GM06990 (cell line): ENCODE results near the gene TRMU.

Experiments used
- DNase-seq: peaks from one replicate; pipeline ENCODE4 v3.0.0-alpha.2; 2011; ENCODE audit not compliant: insufficient read length; ENCODE audit errors: extremely low read depth
- H3K27me3 ChIP-seq: replicated peaks from 2 replicates; pipeline ENCODE4 v1.6.0; 2011; ENCODE audit warnings: low read length; ENCODE audit not compliant: control insufficient read depth, insufficient read depth
- H3K36me3 ChIP-seq: 2 replicates; pipeline ENCODE4 v1.5.1; 2011; ENCODE audit warnings: low read length; ENCODE audit not compliant: control insufficient read depth, insufficient read depth
- H3K4me3 ChIP-seq: replicated peaks from 2 replicates; pipeline ENCODE4 v1.5.1; 2011; ENCODE audit warnings: low read depth, mild to moderate bottlenecking, control low read depth, low read length
- TF ChIP-seq, protein P1 (sequence below): IDR thresholded peaks from 2 replicates; pipeline ENCODE4 v1.5.1; 2011; ENCODE audit warnings: low read length, control low read depth, mild to moderate bottlenecking, inconsistent platforms; ENCODE audit not compliant: insufficient read depth, poor library complexity, severe bottlenecking

The TRMU gene

DNA sequence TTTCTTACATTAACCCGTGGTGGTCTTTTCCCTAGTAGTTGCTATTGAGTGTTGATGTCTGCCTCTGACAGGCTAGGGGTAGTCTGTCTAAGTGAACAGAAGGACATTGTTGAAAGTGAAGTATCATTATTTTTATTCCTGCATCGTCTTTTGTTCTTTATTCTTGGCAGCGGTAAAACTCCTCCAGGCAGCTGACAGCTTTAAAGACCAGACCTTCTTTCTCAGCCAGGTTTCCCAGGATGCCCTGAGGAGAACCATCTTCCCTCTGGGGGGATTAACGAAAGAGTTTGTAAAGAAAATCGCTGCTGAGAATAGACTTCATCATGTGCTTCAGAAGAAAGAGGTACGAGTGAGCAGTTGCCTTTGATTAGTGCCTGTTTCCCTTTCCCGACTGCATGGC lies 14.6 kb downstream of the TRMU start:
- no peak overlapping the region for H3K4me3 ChIP-seq
- H3K36me3 ChIP-seq = peaks cover 52% of the 10 kb centered on the region
- no peak for DNase-seq
- no peaks in the 10 kb centered on the region for H3K27me3 ChIP-seq
- TF ChIP-seq, protein P1, sequence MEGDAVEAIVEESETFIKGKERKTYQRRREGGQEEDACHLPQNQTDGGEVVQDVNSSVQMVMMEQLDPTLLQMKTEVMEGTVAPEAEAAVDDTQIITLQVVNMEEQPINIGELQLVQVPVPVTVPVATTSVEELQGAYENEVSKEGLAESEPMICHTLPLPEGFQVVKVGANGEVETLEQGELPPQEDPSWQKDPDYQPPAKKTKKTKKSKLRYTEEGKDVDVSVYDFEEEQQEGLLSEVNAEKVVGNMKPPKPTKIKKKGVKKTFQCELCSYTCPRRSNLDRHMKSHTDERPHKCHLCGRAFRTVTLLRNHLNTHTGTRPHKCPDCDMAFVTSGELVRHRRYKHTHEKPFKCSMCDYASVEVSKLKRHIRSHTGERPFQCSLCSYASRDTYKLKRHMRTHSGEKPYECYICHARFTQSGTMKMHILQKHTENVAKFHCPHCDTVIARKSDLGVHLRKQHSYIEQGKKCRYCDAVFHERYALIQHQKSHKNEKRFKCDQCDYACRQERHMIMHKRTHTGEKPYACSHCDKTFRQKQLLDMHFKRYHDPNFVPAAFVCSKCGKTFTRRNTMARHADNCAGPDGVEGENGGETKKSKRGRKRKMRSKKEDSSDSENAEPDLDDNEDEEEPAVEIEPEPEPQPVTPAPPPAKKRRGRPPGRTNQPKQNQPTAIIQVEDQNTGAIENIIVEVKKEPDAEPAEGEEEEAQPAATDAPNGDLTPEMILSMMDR = no peak

DNA sequence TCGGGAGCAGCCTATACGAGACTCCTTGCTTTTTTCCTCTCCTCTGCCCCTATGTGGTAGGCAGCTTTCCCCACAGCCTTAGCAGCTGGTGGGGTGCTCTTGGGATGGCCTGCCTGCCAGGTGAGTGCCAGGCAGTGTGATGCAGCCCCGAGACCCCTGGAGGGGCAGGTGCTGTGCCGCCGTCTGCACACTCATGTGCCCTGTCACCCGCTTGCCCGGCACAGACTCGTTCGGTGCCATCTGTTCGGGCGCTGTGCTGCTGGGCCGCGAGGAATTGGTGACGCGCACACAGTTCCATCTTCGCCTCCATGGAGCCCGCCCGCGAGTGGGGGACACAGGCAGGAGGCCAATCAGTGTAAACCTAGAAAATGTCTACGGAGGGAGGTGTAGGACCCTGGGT lies 15.1 kb downstream of the TRMU start:
- no peak for DNase-seq
- TF ChIP-seq, protein P1 = no peak
- H3K36me3 ChIP-seq = peaks cover 55% of the 10 kb centered on the region
- H3K4me3 ChIP-seq = no peak overlapping the region
- H3K27me3 ChIP-seq = no peaks in the 10 kb centered on the region

DNA sequence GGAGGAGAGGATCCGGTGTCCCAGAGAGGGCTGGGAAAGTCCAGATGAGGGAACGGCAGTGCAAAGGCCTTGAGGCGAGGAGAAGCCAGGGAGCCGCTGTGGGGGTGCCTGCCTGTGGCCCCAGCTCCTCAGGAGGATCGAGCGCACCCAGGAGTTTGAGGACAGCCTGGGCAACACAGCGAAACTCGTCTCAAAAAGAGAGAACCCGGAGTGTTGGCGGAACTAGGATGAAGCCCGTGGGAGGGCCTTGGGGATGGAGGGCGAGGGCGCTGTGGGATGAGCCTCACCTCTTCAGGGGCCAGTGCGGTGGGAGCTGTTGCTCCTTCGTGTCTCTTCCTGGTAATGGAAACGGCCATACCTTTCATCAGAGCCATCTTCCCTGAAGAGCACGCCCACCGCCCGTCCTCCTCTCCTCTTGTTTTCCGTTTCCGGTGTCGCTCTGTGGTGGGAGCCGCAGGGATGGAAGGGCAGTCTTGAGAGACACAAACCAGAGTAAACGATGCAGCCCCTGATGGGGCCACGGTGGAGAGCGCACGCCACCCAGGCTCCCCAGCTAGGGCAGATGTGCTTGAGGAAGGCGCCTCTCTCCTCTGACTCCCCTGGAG lies 15.7 kb downstream of the TRMU start:
- Histone ChIP-seq H3K36me3 (peaks cover 56% of the 10 kb centered on the region), H3K27me3 (no peaks in the 10 kb centered on the region), H3K4me3 (no peak overlapping the region)
- TF ChIP-seq, protein P1 = no peak
- no peak for DNase-seq

GRCh38 chr22:46351767-46352166 lies 16.3 kb downstream of the TRMU start:
- no peak for DNase-seq
- Histone ChIP-seq H3K27me3 (no peaks in the 10 kb centered on the region), H3K36me3 (peaks cover 57% of the 10 kb centered on the region), H3K4me3 (no peak overlapping the region)
- TF ChIP-seq, protein P1 = no peak

- TF ChIP-seq, protein P1 = no peak
- H3K36me3 ChIP-seq = peaks cover 56% of the 10 kb centered on the region
- H3K27me3 ChIP-seq = no peaks in the 10 kb centered on the region
- DNase-seq = no peak
- H3K4me3 ChIP-seq = no peak overlapping the region
Observed at GRCh38 chr22:46352276-46352675, 16.8 kb downstream of the TRMU start.
